ENCODE results near the gene ARAP2.

DNA sequence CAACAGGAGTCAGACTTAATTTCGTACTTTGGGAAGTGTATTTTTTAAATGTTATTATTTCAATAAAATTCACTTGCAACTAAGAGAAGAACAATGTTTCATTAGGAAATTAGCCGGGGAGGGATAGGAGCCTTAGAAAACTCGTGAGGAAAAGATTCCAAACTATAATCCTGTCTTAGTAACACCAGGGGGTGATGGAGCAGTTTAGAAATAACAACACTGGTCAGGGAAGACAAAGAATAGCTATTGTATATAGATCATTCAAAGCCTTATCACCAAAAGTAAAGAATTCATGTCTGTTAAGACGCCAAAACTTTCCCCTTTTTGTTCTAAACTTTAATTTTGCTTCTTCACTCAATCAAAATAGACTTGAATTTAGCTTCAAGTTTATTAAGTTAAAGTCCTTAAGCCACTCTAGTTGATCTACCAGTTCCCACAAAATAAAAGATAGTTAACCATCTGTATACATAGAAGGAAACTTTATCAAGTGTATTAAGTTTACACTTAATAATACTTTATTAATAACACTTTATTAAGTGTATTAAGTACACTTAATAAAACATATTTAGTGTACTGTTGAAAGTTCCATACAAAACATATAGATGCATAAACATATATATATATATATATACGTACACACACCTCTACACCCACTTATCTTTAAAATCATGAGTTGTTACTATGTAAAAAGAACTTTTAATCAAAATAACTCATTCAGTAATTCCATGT lies 60.5 kb downstream of the ARAP2 start:
- TF ChIP-seq, protein P1, sequence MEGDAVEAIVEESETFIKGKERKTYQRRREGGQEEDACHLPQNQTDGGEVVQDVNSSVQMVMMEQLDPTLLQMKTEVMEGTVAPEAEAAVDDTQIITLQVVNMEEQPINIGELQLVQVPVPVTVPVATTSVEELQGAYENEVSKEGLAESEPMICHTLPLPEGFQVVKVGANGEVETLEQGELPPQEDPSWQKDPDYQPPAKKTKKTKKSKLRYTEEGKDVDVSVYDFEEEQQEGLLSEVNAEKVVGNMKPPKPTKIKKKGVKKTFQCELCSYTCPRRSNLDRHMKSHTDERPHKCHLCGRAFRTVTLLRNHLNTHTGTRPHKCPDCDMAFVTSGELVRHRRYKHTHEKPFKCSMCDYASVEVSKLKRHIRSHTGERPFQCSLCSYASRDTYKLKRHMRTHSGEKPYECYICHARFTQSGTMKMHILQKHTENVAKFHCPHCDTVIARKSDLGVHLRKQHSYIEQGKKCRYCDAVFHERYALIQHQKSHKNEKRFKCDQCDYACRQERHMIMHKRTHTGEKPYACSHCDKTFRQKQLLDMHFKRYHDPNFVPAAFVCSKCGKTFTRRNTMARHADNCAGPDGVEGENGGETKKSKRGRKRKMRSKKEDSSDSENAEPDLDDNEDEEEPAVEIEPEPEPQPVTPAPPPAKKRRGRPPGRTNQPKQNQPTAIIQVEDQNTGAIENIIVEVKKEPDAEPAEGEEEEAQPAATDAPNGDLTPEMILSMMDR (IDR thresholded peaks at IDR 0.05): no peak
- TF ChIP-seq POLR2A (IDR thresholded peaks at IDR 0.05) (no peak), EP300 (IDR thresholded peaks at IDR 0.05) (no peak)

All from tibial nerve (tissue), 4 donors.